ENCODE measurements around the gene LMX1A.

The LMX1A gene

GRCh38 chr1:165365341-165365740 is 8.8 kb upstream of the LMX1A start:
- DNase-seq: no peak

- DNase-seq: no peak
Observed at GRCh38 chr1:165364568-165365133, 8.1 kb upstream of the LMX1A start.

- DNase-seq: no peak
Observed at GRCh38 chr1:165356876-165357275, 361 bp upstream of the LMX1A start.

GRCh38 chr1:165355139-165355976 is 1.2 kb downstream of the LMX1A start:
- DNase-seq: no peak

GRCh38 chr1:165354739-165355138 is 1.8 kb downstream of the LMX1A start:
- DNase-seq: no peak

GRCh38 chr1:165353731-165354671 is 2.5 kb downstream of the LMX1A start:
- DNase-seq: no peak

- no peak for DNase-seq
Observed at GRCh38 chr1:165352442-165353293, 3.8 kb downstream of the LMX1A start.

- DNase-seq: no peak
Observed at GRCh38 chr1:165351863-165352441, 4.6 kb downstream of the LMX1A start.

- no peak for DNase-seq
Observed at GRCh38 chr1:165350840-165351239, 5.7 kb downstream of the LMX1A start.

- no peak for DNase-seq
Observed at GRCh38 chr1:165345502-165345901, 11.0 kb downstream of the LMX1A start.

GRCh38 chr1:165344736-165345135 is 11.8 kb downstream of the LMX1A start:
- DNase-seq: no peak

- no peak for DNase-seq
Observed at GRCh38 chr1:165344198-165344597, 12.3 kb downstream of the LMX1A start.

GRCh38 chr1:165342587-165342986 is 13.9 kb downstream of the LMX1A start:
- DNase-seq: no peak

GRCh38 chr1:165342168-165342567 is 14.3 kb downstream of the LMX1A start:
- DNase-seq: no peak

- no peak for DNase-seq
Observed at GRCh38 chr1:165339164-165339563, 17.4 kb downstream of the LMX1A start.

GRCh38 chr1:165330483-165330882 is 26.0 kb downstream of the LMX1A start:
- no peak for DNase-seq

GRCh38 chr1:165329104-165329503 is 27.4 kb downstream of the LMX1A start:
- DNase-seq: no peak

GRCh38 chr1:165328136-165328535 is 28.4 kb downstream of the LMX1A start:
- DNase-seq: no peak

GRCh38 chr1:165327538-165327937 is 29.0 kb downstream of the LMX1A start:
- no peak for DNase-seq

- DNase-seq: no peak
Observed at GRCh38 chr1:165325460-165326203, 30.9 kb downstream of the LMX1A start.

- no peak for DNase-seq
Observed at GRCh38 chr1:165324050-165324449, 32.5 kb downstream of the LMX1A start.
